GM21381 (cell line): Measurements from ENCODE around the gene ARHGEF1.
"Not testable (repeated sequence)": the region's sequence is repeated elsewhere in the genome, so short reads cannot be mapped to it uniquely, and the experiment has no call there.

Experiments
- ATAC-seq: cut with Tn5 transposase; IDR thresholded peaks from one replicate; pipeline ENCODE4 v1.9.1; 2021; ENCODE audit warnings: mild to moderate bottlenecking, moderate library complexity; ENCODE audit not compliant: unreplicated experiment

ARHGEF1 gene

GRCh38 chr19:41861846-41862245, 21.1 kb upstream of the ARHGEF1 start:
- no peak for ATAC-seq

GRCh38 chr19:41862445-41862986, 20.5 kb upstream of the ARHGEF1 start:
- no peak for ATAC-seq

GRCh38 chr19:41863209-41863931, 19.6 kb upstream of the ARHGEF1 start:
- no peak for ATAC-seq

GRCh38 chr19:41864374-41864773, 18.6 kb upstream of the ARHGEF1 start:
- no peak for ATAC-seq

GRCh38 chr19:41866284-41866683, 16.7 kb upstream of the ARHGEF1 start:
- ATAC-seq = no peak

GRCh38 chr19:41868120-41868988, 14.6 kb upstream of the ARHGEF1 start:
- ATAC-seq = no peak

- no peak for ATAC-seq
These were observed 14.0 kb upstream of the ARHGEF1 start for GRCh38 chr19:41868989-41869300.

- ATAC-seq = no peak
These were observed 13.5 kb upstream of the ARHGEF1 start for GRCh38 chr19:41869374-41869955.

GRCh38 chr19:41870401-41870873, 12.5 kb upstream of the ARHGEF1 start:
- ATAC-seq = no peak

- ATAC-seq = peak; percentile 54
These were observed 11.2 kb upstream of the ARHGEF1 start for GRCh38 chr19:41871573-41872383.

- ATAC-seq = no peak
These were observed 10.6 kb upstream of the ARHGEF1 start for GRCh38 chr19:41872384-41872774.

- ATAC-seq = no peak
These were observed 10.0 kb upstream of the ARHGEF1 start for GRCh38 chr19:41872775-41873647.

- not testable (repeated sequence) for ATAC-seq
These were observed 7.0 kb upstream of the ARHGEF1 start for GRCh38 chr19:41875973-41876372.

GRCh38 chr19:41876847-41877832, 5.8 kb upstream of the ARHGEF1 start, which contains the start of gene CD79A:
Gene CD79A, plus strand, starts transcription at chr19:41877279. Its CDS starts 26 bp downstream, at chr19:41877305.
- peak; percentile 61 for ATAC-seq

- ATAC-seq = no peak
These were observed 4.8 kb upstream of the ARHGEF1 start for GRCh38 chr19:41877916-41878905.

GRCh38 chr19:41879080-41879479, 3.9 kb upstream of the ARHGEF1 start:
- no peak for ATAC-seq

GRCh38 chr19:41879670-41880328, 3.2 kb upstream of the ARHGEF1 start:
- no peak for ATAC-seq
